ENCODE measurements around the gene GLT1D1. TPM values are rescaled to one million over a fixed set of nuclear protein-coding genes. Genes with fewer than 3 reads are reported as not detected.

Gene GLT1D1
- polyA plus RNA-seq, 1 of the 3 experiments (the other 2 are of a cell fraction), result 0.05 TPM

GRCh38 chr12:128938886-128939285, 85.6 kb downstream of the GLT1D1 start:
- no peaks in the 10 kb centered on the region for H4K20me1 ChIP-seq (ENCODE audit: insufficient read depth)
- CTCF ChIA-PET, result no interaction called here

GRCh38 chr12:128940090-128940888, 87.0 kb downstream of the GLT1D1 start:
- DNase-seq, result no peak
- Histone ChIP-seq H3K9me2 (no peaks in the 10 kb centered on the region), H4K20me1 (ENCODE audit: insufficient read depth) (no peaks in the 10 kb centered on the region), H3F3A (replicated peaks; ENCODE audit: insufficient read depth) (no peaks in the 10 kb centered on the region), H3K27me3 (ENCODE audit: insufficient read depth) (no peaks in the 10 kb centered on the region), H3K4me2 (no peak overlapping the region), H3K79me2 (ENCODE audit: insufficient read depth) (no peaks in the 10 kb centered on the region), H2AFZ (ENCODE audit: low read depth) (no peak overlapping the region), H3K9ac (no peak overlapping the region), H3K4me3 (ENCODE audit: low read depth in 2 of 2, low read length in 1 of 2) (no peak overlapping the region), H3K27ac (ENCODE audit: low read depth in 2 of 2, low read length in 1 of 2) (no peak overlapping the region), H3K36me3 (replicated peaks in 1 of 2; ENCODE audit: control insufficient read depth in 1 of 2, insufficient read depth in 2 of 2, low read length in 1 of 2) (no peaks in the 10 kb centered on the region), H3K4me1 (ENCODE audit: control insufficient read depth in 1 of 2, insufficient read depth in 2 of 2, low read depth in 1 of 2, low read length in 1 of 2) (no peaks in the 10 kb centered on the region), H3K9me3 (no peaks in the 10 kb centered on the region)
- ChIA-PET POLR2A (no interaction called here), CTCF (no interaction called here)
- WGBS (ENCODE audit: low lambda C conversion rate), result 40% methylated on average over 15 of the region's 15 CpGs
- TF ChIP-seq ELF1 (IDR thresholded peaks at IDR 0.05) (no peak), USF1 (IDR thresholded peaks at IDR 0.05; ENCODE audit: borderline replicate concordance, low read depth) (no peak), RAD21 (IDR thresholded peaks at IDR 0.05; ENCODE audit: low read length) (no peak), EZH2phosphoT487 (IDR thresholded peaks at IDR 0.05; ENCODE audit: borderline replicate concordance, low read depth) (no peak), JUND (IDR thresholded peaks at IDR 0.05) (no peak), RFX5 (IDR thresholded peaks at IDR 0.05; ENCODE audit: low read length) (no peak), RCOR1 (IDR thresholded peaks at IDR 0.05; ENCODE audit: low read length) (no peak), MAX (IDR thresholded peaks at IDR 0.05; ENCODE audit: low read depth) (no peak), EP300 (IDR thresholded peaks at IDR 0.05; ENCODE audit: borderline replicate concordance in 1 of 2, low read depth in 1 of 2, low read length in 1 of 2) (no peak), GABPA (IDR thresholded peaks at IDR 0.05; ENCODE audit: low read depth) (no peak), NFIC (IDR thresholded peaks at IDR 0.05; ENCODE audit: borderline replicate concordance) (no peak), SMC3 (IDR thresholded peaks at IDR 0.05; ENCODE audit: low read depth, low read length) (no peak), CTCF (IDR thresholded peaks at IDR 0.05) (no peak), TCF12 (IDR thresholded peaks at IDR 0.05) (no peak)

More at GRCh38 chr12:128938886-128939285, 85.6 kb downstream of the GLT1D1 start:
- no peak overlapping the region for H3K4me3 ChIP-seq (ENCODE audit: low read depth in 2 of 2, low read length in 1 of 2)
- H3F3A ChIP-seq (replicated peaks; ENCODE audit: insufficient read depth), result no peaks in the 10 kb centered on the region
- H2AFZ ChIP-seq (ENCODE audit: low read depth), result no peak overlapping the region
- no peak for TF ChIP-seq USF1 (IDR thresholded peaks at IDR 0.05; ENCODE audit: borderline replicate concordance, low read depth)
- no peak for TF ChIP-seq GABPA (IDR thresholded peaks at IDR 0.05; ENCODE audit: low read depth)
- no peak for TF ChIP-seq TCF12 (IDR thresholded peaks at IDR 0.05)
- TF ChIP-seq TEAD4 (IDR thresholded peaks at IDR 0.05; ENCODE audit: borderline replicate concordance, insufficient read depth), result no peak
- TF ChIP-seq EZH2phosphoT487 (IDR thresholded peaks at IDR 0.05; ENCODE audit: borderline replicate concordance, low read depth), result no peak
- TF ChIP-seq ELF1 (IDR thresholded peaks at IDR 0.05), result no peak
- TF ChIP-seq YY1 (IDR thresholded peaks at IDR 0.05; ENCODE audit: low read depth), result no peak
- TF ChIP-seq MEF2A (IDR thresholded peaks at IDR 0.05; ENCODE audit: borderline replicate concordance, low read depth), result no peak
- no peak for TF ChIP-seq RCOR1 (IDR thresholded peaks at IDR 0.05; ENCODE audit: low read length)
- no peak for TF ChIP-seq SMC3 (IDR thresholded peaks at IDR 0.05; ENCODE audit: low read depth, low read length)
- TF ChIP-seq CTCF (IDR thresholded peaks at IDR 0.05), result no peak
- no peak for TF ChIP-seq NFIC (IDR thresholded peaks at IDR 0.05; ENCODE audit: borderline replicate concordance)
- DNase-seq, result no peak
- H3K79me2 ChIP-seq (ENCODE audit: insufficient read depth), result no peaks in the 10 kb centered on the region
- no peaks in the 10 kb centered on the region for H3K27me3 ChIP-seq (ENCODE audit: insufficient read depth)
- H3K9me2 ChIP-seq, result no peaks in the 10 kb centered on the region
- 60% methylated on average over 5 of the region's 5 CpGs for WGBS (ENCODE audit: low lambda C conversion rate)
- H3K9ac ChIP-seq, result no peak overlapping the region
- no peaks in the 10 kb centered on the region for H3K9me3 ChIP-seq
- no peaks in the 10 kb centered on the region for H3K4me1 ChIP-seq (ENCODE audit: control insufficient read depth in 1 of 2, insufficient read depth in 2 of 2, low read depth in 1 of 2, low read length in 1 of 2)
- POLR2A ChIA-PET, result no interaction called here
- no peaks in the 10 kb centered on the region for H3K36me3 ChIP-seq (replicated peaks in 1 of 2; ENCODE audit: control insufficient read depth in 1 of 2, insufficient read depth in 2 of 2, low read length in 1 of 2)
- no peak overlapping the region for H3K27ac ChIP-seq (ENCODE audit: low read depth in 2 of 2, low read length in 1 of 2)
- no peak overlapping the region for H3K4me2 ChIP-seq
